ENCODE results near the gene PSTPIP1.

DNA sequence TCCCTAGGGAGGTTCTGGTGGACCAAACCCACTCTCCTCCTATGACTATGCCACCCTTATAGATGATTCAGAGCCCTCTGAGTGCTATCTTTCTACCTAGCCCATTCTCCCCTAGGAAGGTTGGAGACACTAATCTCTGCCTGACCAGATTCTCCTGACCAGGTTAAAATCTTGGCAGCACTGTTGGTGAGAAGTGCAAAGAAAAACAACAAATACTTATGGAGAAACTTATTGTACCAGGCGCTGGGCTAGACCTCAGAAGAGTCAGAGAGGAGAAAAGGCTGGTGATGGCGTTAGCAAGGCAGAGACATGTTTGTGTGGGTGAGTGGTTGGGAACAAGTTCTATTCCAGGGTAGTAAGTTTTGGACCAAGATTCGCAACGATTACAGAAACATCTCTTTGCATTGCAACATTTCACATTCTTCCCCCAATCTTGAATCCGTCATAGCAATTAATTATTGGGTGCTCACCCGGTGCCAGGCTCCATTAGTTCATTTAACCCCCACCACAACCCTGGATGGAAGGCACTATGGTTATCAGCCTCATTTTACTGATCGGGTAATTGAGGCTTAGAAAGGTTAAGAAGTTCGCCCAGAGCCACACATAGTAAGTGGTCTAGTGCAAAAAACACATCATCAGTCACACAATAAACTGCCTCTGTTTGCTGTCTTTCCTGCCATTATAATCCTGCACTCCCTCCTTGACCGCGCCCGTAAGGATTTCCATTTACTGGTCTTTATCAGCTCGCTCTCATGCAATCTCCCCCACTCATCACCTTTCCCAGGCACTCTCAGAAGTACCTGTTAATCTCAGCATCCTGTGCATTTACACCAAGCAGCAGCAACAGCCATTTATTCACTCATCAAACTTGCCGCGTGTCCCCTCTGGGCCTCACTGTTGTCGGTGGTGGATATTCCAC lies 76.6 kb downstream of the PSTPIP1 start:
- TF ChIP-seq, protein P1, sequence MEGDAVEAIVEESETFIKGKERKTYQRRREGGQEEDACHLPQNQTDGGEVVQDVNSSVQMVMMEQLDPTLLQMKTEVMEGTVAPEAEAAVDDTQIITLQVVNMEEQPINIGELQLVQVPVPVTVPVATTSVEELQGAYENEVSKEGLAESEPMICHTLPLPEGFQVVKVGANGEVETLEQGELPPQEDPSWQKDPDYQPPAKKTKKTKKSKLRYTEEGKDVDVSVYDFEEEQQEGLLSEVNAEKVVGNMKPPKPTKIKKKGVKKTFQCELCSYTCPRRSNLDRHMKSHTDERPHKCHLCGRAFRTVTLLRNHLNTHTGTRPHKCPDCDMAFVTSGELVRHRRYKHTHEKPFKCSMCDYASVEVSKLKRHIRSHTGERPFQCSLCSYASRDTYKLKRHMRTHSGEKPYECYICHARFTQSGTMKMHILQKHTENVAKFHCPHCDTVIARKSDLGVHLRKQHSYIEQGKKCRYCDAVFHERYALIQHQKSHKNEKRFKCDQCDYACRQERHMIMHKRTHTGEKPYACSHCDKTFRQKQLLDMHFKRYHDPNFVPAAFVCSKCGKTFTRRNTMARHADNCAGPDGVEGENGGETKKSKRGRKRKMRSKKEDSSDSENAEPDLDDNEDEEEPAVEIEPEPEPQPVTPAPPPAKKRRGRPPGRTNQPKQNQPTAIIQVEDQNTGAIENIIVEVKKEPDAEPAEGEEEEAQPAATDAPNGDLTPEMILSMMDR (conservative IDR thresholded peaks at IDR 0.05; ENCODE audit: low read depth, low read length) = no peak
- TF ChIP-seq FOS (IDR thresholded peaks at IDR 0.05; ENCODE audit: low read depth, low read length) (no peak), RAD21 (IDR thresholded peaks at IDR 0.05; ENCODE audit: low read length) (no peak), CEBPB (IDR thresholded peaks at IDR 0.05; ENCODE audit: low read depth, low read length) (no peak), MXI1 (IDR thresholded peaks at IDR 0.05; ENCODE audit: borderline replicate concordance, low read depth, low read length) (no peak), BHLHE40 (IDR thresholded peaks at IDR 0.05; ENCODE audit: low read depth, low read length) (no peak), POLR2A (IDR thresholded peaks at IDR 0.05; ENCODE audit: low read depth, low read length) (no peak), MAZ (IDR thresholded peaks at IDR 0.05; ENCODE audit: borderline replicate concordance, low read depth, low read length) (no peak), RFX5 (IDR thresholded peaks at IDR 0.05; ENCODE audit: low read depth, low read length) (no peak), CHD1 (IDR thresholded peaks at IDR 0.05; ENCODE audit: low read depth, low read length) (no peak)
- TF ChIP-seq, protein P2, sequence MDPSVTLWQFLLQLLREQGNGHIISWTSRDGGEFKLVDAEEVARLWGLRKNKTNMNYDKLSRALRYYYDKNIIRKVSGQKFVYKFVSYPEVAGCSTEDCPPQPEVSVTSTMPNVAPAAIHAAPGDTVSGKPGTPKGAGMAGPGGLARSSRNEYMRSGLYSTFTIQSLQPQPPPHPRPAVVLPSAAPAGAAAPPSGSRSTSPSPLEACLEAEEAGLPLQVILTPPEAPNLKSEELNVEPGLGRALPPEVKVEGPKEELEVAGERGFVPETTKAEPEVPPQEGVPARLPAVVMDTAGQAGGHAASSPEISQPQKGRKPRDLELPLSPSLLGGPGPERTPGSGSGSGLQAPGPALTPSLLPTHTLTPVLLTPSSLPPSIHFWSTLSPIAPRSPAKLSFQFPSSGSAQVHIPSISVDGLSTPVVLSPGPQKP (IDR thresholded peaks at IDR 0.05; ENCODE audit: borderline replicate concordance, low read depth, low read length) = no peak
- TF ChIP-seq, protein P3, sequence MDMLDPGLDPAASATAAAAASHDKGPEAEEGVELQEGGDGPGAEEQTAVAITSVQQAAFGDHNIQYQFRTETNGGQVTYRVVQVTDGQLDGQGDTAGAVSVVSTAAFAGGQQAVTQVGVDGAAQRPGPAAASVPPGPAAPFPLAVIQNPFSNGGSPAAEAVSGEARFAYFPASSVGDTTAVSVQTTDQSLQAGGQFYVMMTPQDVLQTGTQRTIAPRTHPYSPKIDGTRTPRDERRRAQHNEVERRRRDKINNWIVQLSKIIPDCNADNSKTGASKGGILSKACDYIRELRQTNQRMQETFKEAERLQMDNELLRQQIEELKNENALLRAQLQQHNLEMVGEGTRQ (IDR thresholded peaks at IDR 0.05; ENCODE audit: low read depth, low read length) = no peak
